ENCODE data around the gene CAMK4.

The CAMK4 gene

DNA sequence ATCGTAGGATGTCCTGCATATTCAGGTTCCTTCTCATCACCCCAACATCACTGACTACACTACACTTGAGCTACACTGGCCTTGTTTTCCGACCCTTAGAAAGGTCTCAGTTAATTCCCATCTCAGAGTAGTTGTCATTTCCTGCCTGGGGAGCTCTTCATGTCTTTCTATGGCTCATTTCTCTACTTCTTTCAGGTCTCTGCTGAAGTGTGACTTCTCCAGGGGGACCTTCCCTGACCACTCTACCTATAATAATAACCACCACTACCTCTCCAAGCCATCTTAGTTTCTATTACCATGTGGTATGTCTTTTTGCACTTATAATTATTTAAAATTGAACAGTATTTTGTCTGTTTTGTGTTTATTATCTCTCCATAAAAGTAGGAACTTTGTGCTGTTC is 174.9 kb downstream of the CAMK4 start:
- H3K27me3 ChIP-seq (ENCODE audit: low read depth, low read length): no peaks in the 10 kb centered on the region
- no peak overlapping the region for H2AFZ ChIP-seq (ENCODE audit: low read depth, low read length)
- H3K4me1 ChIP-seq (ENCODE audit: low read length): peaks cover 13% of the 10 kb centered on the region
- H3K79me2 ChIP-seq (ENCODE audit: low read length): no peaks in the 10 kb centered on the region
- no peaks in the 10 kb centered on the region for H3K9me3 ChIP-seq (ENCODE audit: insufficient read depth, low read length)
- H3K9ac ChIP-seq (ENCODE audit: low read length): no peak overlapping the region
- TF ChIP-seq, protein P1, sequence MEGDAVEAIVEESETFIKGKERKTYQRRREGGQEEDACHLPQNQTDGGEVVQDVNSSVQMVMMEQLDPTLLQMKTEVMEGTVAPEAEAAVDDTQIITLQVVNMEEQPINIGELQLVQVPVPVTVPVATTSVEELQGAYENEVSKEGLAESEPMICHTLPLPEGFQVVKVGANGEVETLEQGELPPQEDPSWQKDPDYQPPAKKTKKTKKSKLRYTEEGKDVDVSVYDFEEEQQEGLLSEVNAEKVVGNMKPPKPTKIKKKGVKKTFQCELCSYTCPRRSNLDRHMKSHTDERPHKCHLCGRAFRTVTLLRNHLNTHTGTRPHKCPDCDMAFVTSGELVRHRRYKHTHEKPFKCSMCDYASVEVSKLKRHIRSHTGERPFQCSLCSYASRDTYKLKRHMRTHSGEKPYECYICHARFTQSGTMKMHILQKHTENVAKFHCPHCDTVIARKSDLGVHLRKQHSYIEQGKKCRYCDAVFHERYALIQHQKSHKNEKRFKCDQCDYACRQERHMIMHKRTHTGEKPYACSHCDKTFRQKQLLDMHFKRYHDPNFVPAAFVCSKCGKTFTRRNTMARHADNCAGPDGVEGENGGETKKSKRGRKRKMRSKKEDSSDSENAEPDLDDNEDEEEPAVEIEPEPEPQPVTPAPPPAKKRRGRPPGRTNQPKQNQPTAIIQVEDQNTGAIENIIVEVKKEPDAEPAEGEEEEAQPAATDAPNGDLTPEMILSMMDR (IDR thresholded peaks at IDR 0.05; ENCODE audit: low read depth, low read length): no peak
- TF ChIP-seq EZH2phosphoT487 (IDR thresholded peaks at IDR 0.05; ENCODE audit: low read depth): no peak
- peaks cover 41% of the 10 kb centered on the region for H3K36me3 ChIP-seq (replicated peaks; ENCODE audit: low read depth, low read length)
- H3K4me3 ChIP-seq (ENCODE audit: low read length): no peak overlapping the region
- no peak overlapping the region for H3K27ac ChIP-seq (ENCODE audit: low read length)
- no peak overlapping the region for H3K4me2 ChIP-seq (ENCODE audit: low read length)
- H4K20me1 ChIP-seq (ENCODE audit: insufficient read depth, low read length): no peaks in the 10 kb centered on the region

DNA sequence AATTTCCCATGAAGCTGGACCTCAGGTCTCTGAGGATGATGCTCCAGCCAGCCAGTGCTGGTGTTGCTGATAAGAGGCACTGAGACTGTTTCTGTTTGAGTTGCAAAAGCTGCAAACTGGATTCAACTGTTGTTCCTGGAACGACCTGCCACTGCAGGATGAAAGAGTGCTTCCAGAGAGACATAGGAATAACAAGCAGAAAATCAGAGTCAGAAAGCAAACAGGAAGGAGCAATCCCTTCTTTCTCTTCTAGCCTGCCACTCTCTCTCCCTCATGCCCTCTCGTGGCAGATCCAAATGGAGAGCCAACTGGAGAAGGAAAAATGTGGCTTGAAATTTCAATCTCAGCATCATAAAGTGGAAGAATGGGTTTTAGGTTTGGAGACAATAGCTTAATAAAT is 177.7 kb downstream of the CAMK4 start:
- Histone ChIP-seq H3K27ac (ENCODE audit: low read length) (no peak overlapping the region), H3K36me3 (replicated peaks; ENCODE audit: low read depth, low read length) (peaks cover 49% of the 10 kb centered on the region), H3K9ac (ENCODE audit: low read length) (no peak overlapping the region), H4K20me1 (ENCODE audit: insufficient read depth, low read length) (no peaks in the 10 kb centered on the region), H3K9me3 (ENCODE audit: insufficient read depth, low read length) (no peaks in the 10 kb centered on the region), H3K4me1 (ENCODE audit: low read length) (peaks cover 13% of the 10 kb centered on the region), H3K79me2 (ENCODE audit: low read length) (no peaks in the 10 kb centered on the region), H2AFZ (ENCODE audit: low read depth, low read length) (no peak overlapping the region), H3K4me3 (ENCODE audit: low read length) (no peak overlapping the region), H3K4me2 (ENCODE audit: low read length) (no peak overlapping the region), H3K27me3 (ENCODE audit: low read depth, low read length) (no peaks in the 10 kb centered on the region)
- no peak for TF ChIP-seq EZH2phosphoT487 (IDR thresholded peaks at IDR 0.05; ENCODE audit: low read depth)
- TF ChIP-seq, protein P1 (IDR thresholded peaks at IDR 0.05; ENCODE audit: low read depth, low read length): no peak

DNA sequence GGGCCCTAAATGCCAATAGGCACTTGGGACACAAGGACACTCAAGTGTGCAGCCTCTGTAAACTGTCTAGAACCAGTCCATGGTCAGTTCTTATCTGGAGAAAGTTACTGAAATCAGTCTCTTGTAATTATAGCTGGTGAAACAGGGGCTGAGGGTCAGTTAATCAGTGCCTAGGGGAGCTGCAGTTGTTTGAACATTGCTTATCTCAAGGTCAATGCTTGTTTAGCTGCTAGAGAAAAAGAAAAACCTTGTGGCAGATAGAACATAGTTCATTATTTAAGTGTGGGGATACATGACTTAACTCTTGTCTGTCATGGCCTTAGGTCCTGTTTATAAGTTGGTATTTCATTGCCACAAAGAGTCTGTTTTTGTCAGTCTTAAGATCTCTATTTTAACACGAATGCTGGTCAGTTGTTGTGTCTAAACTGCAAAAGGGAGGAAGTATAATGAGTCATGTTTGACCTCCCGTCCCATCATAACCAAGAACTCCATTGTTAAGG is 180.1 kb downstream of the CAMK4 start:
- Histone ChIP-seq H4K20me1 (ENCODE audit: insufficient read depth, low read length) (no peaks in the 10 kb centered on the region), H3K79me2 (ENCODE audit: low read length) (no peaks in the 10 kb centered on the region), H3K4me3 (ENCODE audit: low read length) (no peak overlapping the region), H3K27me3 (ENCODE audit: low read depth, low read length) (no peaks in the 10 kb centered on the region), H3K4me2 (ENCODE audit: low read length) (no peak overlapping the region), H3K4me1 (ENCODE audit: low read length) (peaks cover 2% of the 10 kb centered on the region), H3K27ac (ENCODE audit: low read length) (no peak overlapping the region), H2AFZ (ENCODE audit: low read depth, low read length) (no peak overlapping the region), H3K36me3 (replicated peaks; ENCODE audit: low read depth, low read length) (peaks cover 36% of the 10 kb centered on the region), H3K9me3 (ENCODE audit: insufficient read depth, low read length) (no peaks in the 10 kb centered on the region), H3K9ac (ENCODE audit: low read length) (no peak overlapping the region)
- no peak for TF ChIP-seq EZH2phosphoT487 (IDR thresholded peaks at IDR 0.05; ENCODE audit: low read depth)
- TF ChIP-seq, protein P1 (IDR thresholded peaks at IDR 0.05; ENCODE audit: low read depth, low read length): no peak

DNA sequence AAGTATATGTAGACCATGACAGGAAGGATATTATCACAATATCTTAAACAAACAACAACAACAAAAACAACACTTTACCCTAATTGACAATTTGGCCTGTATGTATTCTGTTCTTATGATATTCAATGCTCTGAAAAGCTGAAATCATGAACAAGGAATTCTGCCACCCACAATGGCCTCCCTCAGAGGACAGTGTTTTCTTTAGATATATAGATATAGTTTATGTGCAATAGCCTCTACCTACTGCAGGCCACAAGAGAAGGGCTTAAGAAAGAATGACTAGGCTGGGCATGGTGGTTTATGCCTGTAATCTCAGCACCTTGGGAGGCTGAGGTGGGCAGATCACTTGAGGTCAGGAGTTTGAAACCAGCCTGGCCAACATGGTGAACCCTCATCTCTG is 183.4 kb downstream of the CAMK4 start:
- no peaks in the 10 kb centered on the region for H4K20me1 ChIP-seq (ENCODE audit: insufficient read depth, low read length)
- H3K79me2 ChIP-seq (ENCODE audit: low read length): no peaks in the 10 kb centered on the region
- H3K4me2 ChIP-seq (ENCODE audit: low read length): no peak overlapping the region
- no peak overlapping the region for H2AFZ ChIP-seq (ENCODE audit: low read depth, low read length)
- H3K27me3 ChIP-seq (ENCODE audit: low read depth, low read length): no peaks in the 10 kb centered on the region
- H3K4me1 ChIP-seq (ENCODE audit: low read length): peaks cover 14% of the 10 kb centered on the region
- no peak overlapping the region for H3K4me3 ChIP-seq (ENCODE audit: low read length)
- peaks cover 27% of the 10 kb centered on the region for H3K36me3 ChIP-seq (replicated peaks; ENCODE audit: low read depth, low read length)
- no peaks in the 10 kb centered on the region for H3K9me3 ChIP-seq (ENCODE audit: insufficient read depth, low read length)
- TF ChIP-seq EZH2phosphoT487 (IDR thresholded peaks at IDR 0.05; ENCODE audit: low read depth): no peak
- TF ChIP-seq, protein P1 (IDR thresholded peaks at IDR 0.05; ENCODE audit: low read depth, low read length): no peak
- no peak overlapping the region for H3K27ac ChIP-seq (ENCODE audit: low read length)
- H3K9ac ChIP-seq (ENCODE audit: low read length): no peak overlapping the region

Measured in OCI-LY3 (cell line).